CD14-positive monocyte (primary cell): ENCODE results near the gene KHSRP. TPM values are rescaled to one million over a fixed set of nuclear protein-coding genes. Genes with fewer than 3 reads are reported as not detected.

Experiments used
- DNase-seq, 3 donors: peaks; one replicate each; pipeline ENCODE4 v3.0.0-alpha.2; 2011 to 2022
- H2AFZ ChIP-seq: 2 replicates; pipeline ENCODE4 v1.6.0; 2012; ENCODE audit warnings: mild to moderate bottlenecking, low read depth, low read length, inconsistent platforms; ENCODE audit not compliant: insufficient read depth, poor library complexity, severe bottlenecking
- H3K27ac ChIP-seq, 2 donors: 1 replicate in 1 of 2; 2 replicates in 1 of 2; pipeline ENCODE4 v1.5.1; 2012 to 2013; ENCODE audit warnings: low read length in 2 of 2, control low read depth in 1 of 2, inconsistent platforms in 1 of 2, low read depth in 1 of 2, mild to moderate bottlenecking in 1 of 2
- H3K27me3 ChIP-seq, 2 donors: one replicate each; pipeline versions ENCODE4 v1.6.0 to v1.6.1; 2011 to 2013; ENCODE audit warnings: low read length in 2 of 2; ENCODE audit not compliant: control insufficient read depth in 2 of 2, insufficient read depth in 2 of 2
- H3K36me3 ChIP-seq, 2 donors: replicated peaks in 1 of 2; 1 replicate in 1 of 2; 2 replicates in 1 of 2; pipeline versions ENCODE4 v1.5.1 to v1.6.1; 2012 to 2013; ENCODE audit warnings: low read length in 2 of 2, control low read depth in 1 of 2, inconsistent platforms in 1 of 2, mild to moderate bottlenecking in 1 of 2; ENCODE audit not compliant: insufficient read depth in 2 of 2, control insufficient read depth in 1 of 2
- H3K4me1 ChIP-seq, 2 donors: 1 replicate in 1 of 2; 2 replicates in 1 of 2; pipeline versions ENCODE4 v1.5.1 to v1.6.1; 2012 to 2013; ENCODE audit warnings: low read length in 2 of 2, control low read depth in 1 of 2, inconsistent platforms in 1 of 2, mild to moderate bottlenecking in 1 of 2, moderate library complexity in 1 of 2; ENCODE audit not compliant: insufficient read depth in 2 of 2, control insufficient read depth in 1 of 2
- H3K4me2 ChIP-seq: replicated peaks from 2 replicates; pipeline ENCODE3; 2012; ENCODE audit warnings: low read length, moderate library complexity, mild to moderate bottlenecking; ENCODE audit not compliant: poor library complexity, severe bottlenecking; ENCODE audit errors: extremely low read depth
- H3K4me3 ChIP-seq, 3 experiments: fragments of 200-600 bp in 1 of 3; sonication (generic) in 1 of 3; replicated peaks in 1 of 3; 1 replicate in 2 of 3; 2 replicates in 1 of 3; pipeline ENCODE4 v1.5.1; 2011 to 2013; ENCODE audit warnings: low read length in 3 of 3, mild to moderate bottlenecking in 3 of 3, control low read depth in 2 of 3, low read depth in 2 of 3, inconsistent platforms in 1 of 3, moderate library complexity in 1 of 3
- H3K79me2 ChIP-seq: 2 replicates; pipeline ENCODE4 v1.6.0; 2012; ENCODE audit warnings: mild to moderate bottlenecking, control low read depth, inconsistent platforms, low read length, moderate library complexity; ENCODE audit not compliant: insufficient read depth
- H3K9ac ChIP-seq: 2 replicates; pipeline ENCODE4 v1.6.0; 2017; ENCODE audit warnings: low read length, mild to moderate bottlenecking; ENCODE audit not compliant: insufficient read depth, poor library complexity, severe bottlenecking
- H3K9me3 ChIP-seq, 2 donors: replicated peaks in 1 of 2; 1 replicate in 1 of 2; 2 replicates in 1 of 2; pipeline versions ENCODE4 v1.5.1 to v1.6.1; 2012 to 2013; ENCODE audit warnings: low read length in 2 of 2, control low read depth in 1 of 2; ENCODE audit not compliant: control insufficient read depth in 1 of 2, insufficient read depth in 1 of 2
- H4K20me1 ChIP-seq: 2 replicates; pipeline ENCODE4 v1.6.0; 2012; ENCODE audit warnings: mild to moderate bottlenecking, low read length, control low read depth, moderate library complexity; ENCODE audit not compliant: insufficient read depth
- H3K27ac Mint-ChIP-seq, 7 donors: one replicate each; pipeline ENCODE4 v1.8.0; 2020; ENCODE audit warnings: mild to moderate bottlenecking in 7 of 7, mixed read lengths in 7 of 7, moderate library complexity in 6 of 7, inconsistent platforms in 2 of 7
- H3K27me3 Mint-ChIP-seq, 3 donors: one replicate each; pipeline ENCODE4 v1.8.0; 2021 to 2022; ENCODE audit warnings: low read depth in 3 of 3, mild to moderate bottlenecking in 3 of 3, mixed read lengths in 3 of 3, moderate library complexity in 3 of 3, inconsistent platforms in 1 of 3
- H3K36me3 Mint-ChIP-seq, 2 donors: one replicate each; pipeline ENCODE4 v1.8.0; 2020; ENCODE audit warnings: mixed read lengths in 2 of 2, inconsistent platforms in 1 of 2, mild to moderate bottlenecking in 1 of 2
- H3K4me1 Mint-ChIP-seq: one replicate; pipeline ENCODE4 v1.8.0; 2020; ENCODE audit warnings: mild to moderate bottlenecking, mixed read lengths
- H3K4me3 Mint-ChIP-seq, 2 donors: one replicate each; pipeline ENCODE4 v1.8.0; 2020; ENCODE audit warnings: mild to moderate bottlenecking in 2 of 2, mixed read lengths in 2 of 2, moderate library complexity in 1 of 2
- H3K9me3 Mint-ChIP-seq, 7 donors: one replicate each; pipeline ENCODE4 v1.8.0; 2020 to 2022; ENCODE audit warnings: mixed read lengths in 7 of 7, mild to moderate bottlenecking in 6 of 7, moderate library complexity in 6 of 7, inconsistent platforms in 2 of 7
- CTCF ChIP-seq: fragments of 200-600 bp; IDR thresholded peaks from one replicate; pipeline ENCODE4 v1.8.0; 2022; ENCODE audit warnings: antibody characterized with exemption, mild to moderate bottlenecking
- WGBS: methylation state at CpG from one replicate; pipeline ENCODE4 v1.1.5; 2013; ENCODE audit warnings: missing lambda C conversion rate; ENCODE audit not compliant: insufficient coverage; 5-methylcytosine and 5-hydroxymethylcytosine counted together
- intact Hi-C, 2 donors: fragments of 100-400 bp; cut with micrococcal nuclease; formaldehyde crosslinking; loops; one replicate each; pipeline versions ENCODE4 v1.15.0 to v1.15.1; 2023
- polyA plus RNA-seq, 3 donors: library from polyadenylated mRNA; depleted of rRNA in 1 of 3; unstranded in 2 of 3; stranded (reverse) in 1 of 3; fragments of 300-500 nt in 2 of 3; fragments of >200 nt in 1 of 3; fragmentation: Illumina TruSeq in 2 of 3; gene quantifications; 1 replicate in 2 of 3; 2 replicates in 1 of 3; pipeline ENCODE4 v1.2.3, GENCODE V29; 2012 to 2021

KHSRP gene
- polyA plus RNA-seq, 3 donors = 8.6 to 63.3 (median 9.1) TPM

- WGBS = no CpG with 5 or more reads among the region's 4 CpGs
- no peaks in the 10 kb centered on the region for H3K27me3 ChIP-seq
- no peak overlapping the region for H3K27ac ChIP-seq
- H3K4me2 ChIP-seq = no peak overlapping the region
- Mint-ChIP-seq H3K27ac (no peak overlapping the region), H3K4me3 (no peak overlapping the region), H3K9me3 (no peaks in the 10 kb centered on the region), H3K36me3 (no peaks in the 10 kb centered on the region), H3K4me1 (no peaks in the 10 kb centered on the region), H3K27me3 (peaks cover 0 to 12% (median 4%) of the 10 kb centered on the region in 3 donors)
- no peaks in the 10 kb centered on the region for H3K4me1 ChIP-seq
- H3K79me2 ChIP-seq = no peaks in the 10 kb centered on the region
- intact Hi-C loops = no loop called here
- no peak for TF ChIP-seq CTCF
- H3K36me3 ChIP-seq = no peaks in the 10 kb centered on the region
- no peak overlapping the region for H3K4me3 ChIP-seq
- H3K9ac ChIP-seq = no peak overlapping the region
- H3K9me3 ChIP-seq = no peaks in the 10 kb centered on the region
- H2AFZ ChIP-seq = no peak overlapping the region
- DNase-seq = no peak
- H4K20me1 ChIP-seq = no peaks in the 10 kb centered on the region
Measured at GRCh38 chr19:6439743-6440142, 15.1 kb upstream of the KHSRP start.

GRCh38 chr19:6433663-6434062, 9.1 kb upstream of the KHSRP start, which contains the start of gene SLC25A41:
SLC25A41 (minus strand) TSS chr19:6433763; CDS start chr19:6433693, 70 bp downstream.
- DNase-seq = no peak
- no peak within 1 kb of the TSS for H3K4me3 Mint-ChIP-seq

More at GRCh38 chr19:6433663-6434062, 9.1 kb upstream of the KHSRP start, which contains the start of gene SLC25A41:
- H3K79me2 ChIP-seq = no peaks in the 10 kb centered on the region
- H4K20me1 ChIP-seq = no peaks in the 10 kb centered on the region
- H3K27me3 ChIP-seq = no peaks in the 10 kb centered on the region
- no peak within 1 kb of the TSS for H2AFZ ChIP-seq
- H3K4me2 ChIP-seq = no peak within 1 kb of the TSS
- Mint-ChIP-seq H3K4me1 (peaks cover 5% of the 10 kb centered on the region), H3K36me3 (no peaks in the 10 kb centered on the region), H3K27me3 (peaks cover 4 to 14% (median 14%) of the 10 kb centered on the region in 3 donors), H3K9me3 (peaks cover 0 to 3% (median 0%) of the 10 kb centered on the region in 7 donors), H3K27ac (peak within 1 kb of the TSS in 1 of 7 donors; percentile 45)
- intact Hi-C loops = no loop called here
- H3K9ac ChIP-seq = no peak within 1 kb of the TSS
- WGBS = 94% methylated on average over 5 of the region's 10 CpGs
- no peak for TF ChIP-seq CTCF
- no peaks in the 10 kb centered on the region for H3K9me3 ChIP-seq
- no peak within 1 kb of the TSS for H3K27ac ChIP-seq
- no peaks in the 10 kb centered on the region for H3K36me3 ChIP-seq
- no peak within 1 kb of the TSS for H3K4me3 ChIP-seq
- peaks cover 0 to 5% of the 10 kb centered on the region in 2 donors for H3K4me1 ChIP-seq
